Measurements from ENCODE around the gene SNAP25. TPM values are rescaled to one million over a fixed set of nuclear protein-coding genes. Genes with fewer than 3 reads are reported as not detected.

SNAP25 gene
- total RNA-seq, 1 donor from 2014 or later, result 14.2 TPM

GRCh38 chr20:10253780-10254179 is 35.1 kb downstream of the SNAP25 start:
- H3K27me3 Mint-ChIP-seq (ENCODE audit: low read depth), result no peaks in the 10 kb centered on the region
- intact Hi-C loops (cut with micrococcal nuclease), result no loop called here
- DNase-seq (ENCODE audit: low spot score), result no peak
- H3K4me1 Mint-ChIP-seq (ENCODE audit: low read depth), result no peaks in the 10 kb centered on the region
- no peaks in the 10 kb centered on the region for H3K9me3 Mint-ChIP-seq
- no peak overlapping the region for H3K4me3 Mint-ChIP-seq (ENCODE audit: low read depth)
- no peak overlapping the region for H3K27ac Mint-ChIP-seq
- no peaks in the 10 kb centered on the region for H3K36me3 Mint-ChIP-seq (ENCODE audit: low read depth)

DNA sequence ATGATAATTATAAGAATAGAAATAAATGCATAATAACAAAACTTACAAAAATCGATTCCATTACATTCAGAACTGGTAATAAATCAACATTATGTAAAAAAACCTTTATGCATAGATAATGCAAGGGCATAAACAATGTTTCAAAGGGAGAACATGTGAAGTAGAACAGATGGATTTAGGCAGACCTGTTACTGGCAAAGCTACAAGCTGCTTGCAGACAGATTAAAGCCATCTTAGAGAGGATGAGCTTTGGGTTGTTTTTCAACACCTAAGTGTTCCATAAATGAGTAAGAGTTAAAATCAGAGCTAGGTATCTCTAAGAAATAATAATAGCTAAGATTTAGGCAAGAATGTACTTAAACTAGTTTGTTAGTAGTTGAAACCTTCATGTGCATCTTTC is 37.2 kb downstream of the SNAP25 start:
- no peaks in the 10 kb centered on the region for H3K4me1 Mint-ChIP-seq (ENCODE audit: low read depth)

GRCh38 chr20:10259166-10259565 is 40.5 kb downstream of the SNAP25 start:
- no peaks in the 10 kb centered on the region for H3K27me3 Mint-ChIP-seq (ENCODE audit: low read depth)
- intact Hi-C loops (cut with micrococcal nuclease), result no loop called here
- H3K4me3 Mint-ChIP-seq (ENCODE audit: low read depth), result no peak overlapping the region
- no peak for DNase-seq (ENCODE audit: low spot score)
- no peaks in the 10 kb centered on the region for H3K36me3 Mint-ChIP-seq (ENCODE audit: low read depth)
- no peaks in the 10 kb centered on the region for H3K9me3 Mint-ChIP-seq
- no peak overlapping the region for H3K27ac Mint-ChIP-seq
- no peaks in the 10 kb centered on the region for H3K4me1 Mint-ChIP-seq (ENCODE audit: low read depth)

More for the DNA sequence above, 37.2 kb downstream of the SNAP25 start:
- Mint-ChIP-seq H3K4me3 (ENCODE audit: low read depth) (no peak overlapping the region), H3K9me3 (no peaks in the 10 kb centered on the region), H3K27me3 (ENCODE audit: low read depth) (no peaks in the 10 kb centered on the region), H3K27ac (no peak overlapping the region), H3K36me3 (ENCODE audit: low read depth) (no peaks in the 10 kb centered on the region)
- no peak for DNase-seq (ENCODE audit: low spot score)
- intact Hi-C loops (cut with micrococcal nuclease), result no loop called here

GRCh38 chr20:10260316-10260715 is 41.7 kb downstream of the SNAP25 start:
- H3K27ac Mint-ChIP-seq, result no peak overlapping the region
- H3K4me1 Mint-ChIP-seq (ENCODE audit: low read depth), result no peaks in the 10 kb centered on the region
- no peaks in the 10 kb centered on the region for H3K27me3 Mint-ChIP-seq (ENCODE audit: low read depth)
- no peak for DNase-seq (ENCODE audit: low spot score)
- intact Hi-C loops (cut with micrococcal nuclease), result no loop called here
- no peak overlapping the region for H3K4me3 Mint-ChIP-seq (ENCODE audit: low read depth)
- H3K36me3 Mint-ChIP-seq (ENCODE audit: low read depth), result no peaks in the 10 kb centered on the region
- H3K9me3 Mint-ChIP-seq, result no peaks in the 10 kb centered on the region

- intact Hi-C loops (cut with micrococcal nuclease), result no loop called here
- no peak for DNase-seq (ENCODE audit: low spot score)
- no peak overlapping the region for H3K4me3 Mint-ChIP-seq (ENCODE audit: low read depth)
- H3K9me3 Mint-ChIP-seq, result no peaks in the 10 kb centered on the region
- H3K27me3 Mint-ChIP-seq (ENCODE audit: low read depth), result no peaks in the 10 kb centered on the region
- H3K4me1 Mint-ChIP-seq (ENCODE audit: low read depth), result no peaks in the 10 kb centered on the region
- no peak overlapping the region for H3K27ac Mint-ChIP-seq
- no peaks in the 10 kb centered on the region for H3K36me3 Mint-ChIP-seq (ENCODE audit: low read depth)
Observed at GRCh38 chr20:10261702-10262101, 43.1 kb downstream of the SNAP25 start.

DNA sequence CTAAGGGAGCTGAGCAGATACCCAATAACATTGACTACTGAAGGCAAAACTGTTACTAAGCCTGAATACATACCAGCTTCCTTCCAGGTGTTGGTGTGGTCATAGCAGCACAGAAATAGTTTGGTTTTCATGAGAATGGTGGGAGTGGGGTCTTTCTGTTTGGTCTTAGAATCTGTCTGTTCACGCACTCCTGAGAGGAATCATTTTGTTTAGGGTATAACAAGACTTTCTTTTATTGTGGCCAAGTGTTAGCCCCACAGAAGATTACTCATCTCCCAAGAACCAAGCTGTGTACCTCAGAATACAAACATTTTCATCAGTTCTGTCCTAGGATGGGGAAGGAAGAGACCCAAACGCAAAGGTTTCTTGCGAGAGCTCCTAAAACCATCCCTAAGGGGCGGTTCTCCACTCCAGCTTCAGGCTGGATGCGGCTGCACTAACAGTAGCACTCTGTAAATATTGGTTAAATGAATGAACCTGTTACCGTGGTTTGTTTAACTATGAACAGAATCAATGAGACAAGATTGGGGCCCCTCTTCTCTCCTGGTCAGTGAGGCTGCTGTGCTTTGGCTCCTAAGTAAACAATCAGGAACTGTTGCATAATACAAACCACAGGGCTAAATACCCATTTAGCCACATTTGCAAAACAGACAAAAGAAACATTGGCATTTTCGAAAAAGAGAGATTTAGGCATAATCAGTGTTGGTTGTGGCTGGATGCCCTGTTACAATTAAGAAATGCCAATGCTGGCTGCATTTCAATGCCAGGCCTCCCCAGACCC is 44.9 kb downstream of the SNAP25 start:
- Mint-ChIP-seq H3K27ac (no peak overlapping the region), H3K36me3 (ENCODE audit: low read depth) (no peaks in the 10 kb centered on the region), H3K9me3 (no peaks in the 10 kb centered on the region), H3K4me1 (ENCODE audit: low read depth) (no peaks in the 10 kb centered on the region), H3K27me3 (ENCODE audit: low read depth) (no peaks in the 10 kb centered on the region), H3K4me3 (ENCODE audit: low read depth) (no peak overlapping the region)
- DNase-seq (ENCODE audit: low spot score), result no peak
- intact Hi-C loops (cut with micrococcal nuclease), result no loop called here

GRCh38 chr20:10264166-10264558 is 45.5 kb downstream of the SNAP25 start:
- intact Hi-C loops (cut with micrococcal nuclease), result no loop called here
- Mint-ChIP-seq H3K27me3 (ENCODE audit: low read depth) (no peaks in the 10 kb centered on the region), H3K9me3 (no peaks in the 10 kb centered on the region)

GRCh38 chr20:10268636-10269035 is 50.0 kb downstream of the SNAP25 start:
- Mint-ChIP-seq H3K27ac (no peak overlapping the region), H3K4me3 (ENCODE audit: low read depth) (no peak overlapping the region), H3K9me3 (no peaks in the 10 kb centered on the region), H3K27me3 (ENCODE audit: low read depth) (no peaks in the 10 kb centered on the region), H3K36me3 (ENCODE audit: low read depth) (no peaks in the 10 kb centered on the region), H3K4me1 (ENCODE audit: low read depth) (no peaks in the 10 kb centered on the region)
- intact Hi-C loops (cut with micrococcal nuclease), result no loop called here
- no peak for DNase-seq (ENCODE audit: low spot score)

More at GRCh38 chr20:10264166-10264558, 45.5 kb downstream of the SNAP25 start:
- H3K4me1 Mint-ChIP-seq (ENCODE audit: low read depth), result no peaks in the 10 kb centered on the region
- H3K27ac Mint-ChIP-seq, result no peak overlapping the region
- H3K4me3 Mint-ChIP-seq (ENCODE audit: low read depth), result no peak overlapping the region
- no peaks in the 10 kb centered on the region for H3K36me3 Mint-ChIP-seq (ENCODE audit: low read depth)
- no peak for DNase-seq (ENCODE audit: low spot score)

- H3K4me3 Mint-ChIP-seq (ENCODE audit: low read depth), result no peak overlapping the region
- DNase-seq (ENCODE audit: low spot score), result no peak
- H3K27me3 Mint-ChIP-seq (ENCODE audit: low read depth), result no peaks in the 10 kb centered on the region
- no peaks in the 10 kb centered on the region for H3K4me1 Mint-ChIP-seq (ENCODE audit: low read depth)
- H3K9me3 Mint-ChIP-seq, result no peaks in the 10 kb centered on the region
- no peak overlapping the region for H3K27ac Mint-ChIP-seq
- H3K36me3 Mint-ChIP-seq (ENCODE audit: low read depth), result no peaks in the 10 kb centered on the region
- intact Hi-C loops (cut with micrococcal nuclease), result no loop called here
Observed at GRCh38 chr20:10270630-10271029, 52.0 kb downstream of the SNAP25 start.

GRCh38 chr20:10271494-10272219 is 53.0 kb downstream of the SNAP25 start:
- no peak overlapping the region for H3K4me3 Mint-ChIP-seq (ENCODE audit: low read depth)
- H3K4me1 Mint-ChIP-seq (ENCODE audit: low read depth), result no peaks in the 10 kb centered on the region
- no peaks in the 10 kb centered on the region for H3K9me3 Mint-ChIP-seq
- no peaks in the 10 kb centered on the region for H3K27me3 Mint-ChIP-seq (ENCODE audit: low read depth)
- H3K27ac Mint-ChIP-seq, result no peak overlapping the region
- intact Hi-C loops (cut with micrococcal nuclease), result no loop called here
- no peaks in the 10 kb centered on the region for H3K36me3 Mint-ChIP-seq (ENCODE audit: low read depth)
- DNase-seq (ENCODE audit: low spot score), result no peak

DNA sequence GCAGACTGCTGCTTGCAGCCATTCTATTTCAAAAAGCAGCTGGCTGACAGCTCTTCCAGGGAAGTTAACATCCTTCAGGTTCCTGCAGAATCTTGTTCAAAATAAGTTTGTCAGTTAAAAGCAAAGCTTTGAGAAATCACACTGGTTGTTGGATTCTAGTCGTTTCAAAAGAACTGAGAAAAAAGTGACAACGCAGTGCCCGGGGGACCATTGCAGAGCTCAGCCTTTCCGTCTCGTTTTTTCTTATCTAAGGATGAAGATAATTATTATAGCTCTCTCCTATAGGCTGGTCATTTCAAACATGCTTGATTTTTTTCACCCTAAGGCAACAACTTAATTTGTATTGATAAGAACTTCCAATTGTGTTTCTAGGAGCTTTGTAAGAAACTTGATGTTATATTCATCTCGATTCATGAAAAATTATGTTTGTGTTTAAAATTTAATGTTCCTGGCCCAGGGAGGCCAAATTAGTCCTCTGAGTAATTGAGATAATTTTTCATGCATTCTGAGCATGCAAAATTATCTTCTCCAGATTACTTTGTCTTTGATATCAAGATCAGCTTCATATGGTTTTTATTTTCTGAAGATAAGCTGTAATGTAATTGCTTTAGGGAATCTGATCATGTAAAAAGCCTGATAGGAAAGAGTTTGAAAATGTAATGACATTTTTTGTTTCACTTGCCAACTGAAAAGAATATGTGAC is 58.4 kb downstream of the SNAP25 start:
- Mint-ChIP-seq H3K27ac (no peak overlapping the region), H3K4me3 (ENCODE audit: low read depth) (no peak overlapping the region)

GRCh38 chr20:10277616-10278015 is 59.0 kb downstream of the SNAP25 start:
- no peak for DNase-seq (ENCODE audit: low spot score)
- Mint-ChIP-seq H3K9me3 (no peaks in the 10 kb centered on the region), H3K27me3 (ENCODE audit: low read depth) (peaks cover 2% of the 10 kb centered on the region), H3K4me1 (ENCODE audit: low read depth) (peaks cover 3% of the 10 kb centered on the region), H3K27ac (no peak overlapping the region), H3K36me3 (ENCODE audit: low read depth) (no peaks in the 10 kb centered on the region), H3K4me3 (ENCODE audit: low read depth) (no peak overlapping the region)
- intact Hi-C loops (cut with micrococcal nuclease), result no loop called here

More for the DNA sequence above, 58.4 kb downstream of the SNAP25 start:
- Mint-ChIP-seq H3K36me3 (ENCODE audit: low read depth) (no peaks in the 10 kb centered on the region), H3K27me3 (ENCODE audit: low read depth) (peaks cover 2% of the 10 kb centered on the region), H3K9me3 (no peaks in the 10 kb centered on the region), H3K4me1 (ENCODE audit: low read depth) (peaks cover 3% of the 10 kb centered on the region)
- no peak for DNase-seq (ENCODE audit: low spot score)
- intact Hi-C loops (cut with micrococcal nuclease), result no loop called here

- Mint-ChIP-seq H3K27ac (no peak overlapping the region), H3K36me3 (ENCODE audit: low read depth) (no peaks in the 10 kb centered on the region), H3K9me3 (no peaks in the 10 kb centered on the region), H3K4me3 (ENCODE audit: low read depth) (no peak overlapping the region), H3K4me1 (ENCODE audit: low read depth) (peaks cover 3% of the 10 kb centered on the region), H3K27me3 (ENCODE audit: low read depth) (peaks cover 2% of the 10 kb centered on the region)
- no peak for DNase-seq (ENCODE audit: low spot score)
- intact Hi-C loops (cut with micrococcal nuclease), result no loop called here
Observed at GRCh38 chr20:10278412-10278811, 59.8 kb downstream of the SNAP25 start.

Data from activated T-helper 2 cell treated with anti-CD3 and anti-CD28 coated beads, Interferon-gamma antibody, Interleukin-2, Interleukin-4, amounts not matched to agents 10 μg/mL and 5 μg/mL and 100 μg/mL, durations not matched to agents 14 hours and 24 hours and 36 hours (primary cell).